Cerebellar cortex (tissue), 1 donor: ENCODE results near the gene YWHAG.
"Not testable (repeated sequence)": the region's sequence is repeated elsewhere in the genome, so short reads cannot be mapped to it uniquely, and the experiment has no call there.

Source experiments
- DNase-seq: peaks from one replicate; pipeline ENCODE4 v3.0.0-alpha.2; 2015; ENCODE audit warnings: low spot score

YWHAG gene

GRCh38 chr7:76358481-76359110 lies at the start of gene YWHAG:
Gene YWHAG (minus strand): TSS chr7:76358991. CDS start chr7:76358808, 183 bp downstream.
- DNase-seq: peak; percentile 87

- DNase-seq: no peak
These were observed 49.4 kb upstream of the YWHAG start for GRCh38 chr7:76408121-76408560.

- no peak for DNase-seq
These were observed 48.9 kb upstream of the YWHAG start for GRCh38 chr7:76407718-76408117.

- DNase-seq: no peak
These were observed 46.9 kb upstream of the YWHAG start for GRCh38 chr7:76405738-76406137.

- no peak for DNase-seq
These were observed 45.1 kb upstream of the YWHAG start for GRCh38 chr7:76403780-76404494.

- not testable (repeated sequence) for DNase-seq
These were observed 44.3 kb upstream of the YWHAG start for GRCh38 chr7:76403097-76403496.

- no peak for DNase-seq
These were observed 41.5 kb upstream of the YWHAG start for GRCh38 chr7:76400248-76400647.

- DNase-seq: peak; percentile 66
These were observed 38.8 kb upstream of the YWHAG start for GRCh38 chr7:76397409-76398183.

GRCh38 chr7:76396864-76397263 lies 38.1 kb upstream of the YWHAG start:
- DNase-seq: no peak

- peak; percentile 78 for DNase-seq
These were observed 37.4 kb upstream of the YWHAG start for GRCh38 chr7:76395965-76396726.

- DNase-seq: not testable (repeated sequence)
These were observed 36.8 kb upstream of the YWHAG start for GRCh38 chr7:76395605-76395964.

- DNase-seq: no peak
These were observed 36.2 kb upstream of the YWHAG start for GRCh38 chr7:76394957-76395356.

GRCh38 chr7:76393116-76394031 lies 34.6 kb upstream of the YWHAG start:
- DNase-seq: peak; percentile 86

GRCh38 chr7:76392531-76393115 lies 33.8 kb upstream of the YWHAG start:
- no peak for DNase-seq

- DNase-seq: no peak
These were observed 31.3 kb upstream of the YWHAG start for GRCh38 chr7:76390092-76390491.

GRCh38 chr7:76387789-76388188 lies 29.0 kb upstream of the YWHAG start:
- not testable (repeated sequence) for DNase-seq

- DNase-seq: no peak
These were observed 28.0 kb upstream of the YWHAG start for GRCh38 chr7:76386691-76387260.

GRCh38 chr7:76383089-76383944 lies 24.5 kb upstream of the YWHAG start:
- DNase-seq: no peak

GRCh38 chr7:76381814-76382213 lies 23.0 kb upstream of the YWHAG start:
- DNase-seq: no peak
